Measurements from ENCODE around the gene MOSMO.
A peak's percentile ranks its signal among the peaks of the same experiment; 100 is the strongest.

Gene MOSMO

GRCh38 chr16:22007509-22008214, at the start of gene MOSMO:
Gene MOSMO (plus strand): TSS chr16:22008111. CDS start chr16:22008302, 191 bp downstream.
- H3K4me3 ChIP-seq (ENCODE audit: low read length) = peak within 1 kb of the TSS; percentile 89
- H3K9ac ChIP-seq (ENCODE audit: low read depth, low read length) = peak within 1 kb of the TSS; percentile 76; the same call in 1 of the 2 replicates
- no peaks in the 10 kb centered on the region for H3K9me3 ChIP-seq (ENCODE audit: insufficient read depth, low read depth, low read length)
- H3K27ac ChIP-seq (ENCODE audit: low read length) = no peak within 1 kb of the TSS
- no peaks in the 10 kb centered on the region for H3K36me3 ChIP-seq (ENCODE audit: insufficient read depth, low read depth, low read length)
- peaks cover 25% of the 10 kb centered on the region for H3K27me3 ChIP-seq (ENCODE audit: insufficient read depth, low read length)
- H3K4me1 ChIP-seq (ENCODE audit: insufficient read depth, low read length) = peaks cover 4% of the 10 kb centered on the region; the same call in 1 of the 2 replicates

GRCh38 chr16:21959050-21959449, 48.9 kb upstream of the MOSMO start:
- Histone ChIP-seq H3K9ac (ENCODE audit: low read depth, low read length) (no peak overlapping the region), H3K36me3 (ENCODE audit: insufficient read depth, low read depth, low read length) (peaks cover 77% of the 10 kb centered on the region), H3K27me3 (ENCODE audit: insufficient read depth, low read length) (no peaks in the 10 kb centered on the region), H3K4me3 (ENCODE audit: low read length) (no peak overlapping the region), H3K9me3 (ENCODE audit: insufficient read depth, low read depth, low read length) (no peaks in the 10 kb centered on the region), H3K4me1 (ENCODE audit: insufficient read depth, low read length) (0 out of 2 replicates have a peak, but pooled peaks cover 4% of the 10 kb centered on the region), H3K27ac (ENCODE audit: low read length) (no peak overlapping the region)

GRCh38 chr16:21962475-21962874, 45.4 kb upstream of the MOSMO start:
- H3K4me3 ChIP-seq (ENCODE audit: low read length) = no peak overlapping the region
- H3K36me3 ChIP-seq (ENCODE audit: insufficient read depth, low read depth, low read length) = peaks cover 96% of the 10 kb centered on the region
- H3K4me1 ChIP-seq (ENCODE audit: insufficient read depth, low read length) = no peaks in the 10 kb centered on the region
- H3K9me3 ChIP-seq (ENCODE audit: insufficient read depth, low read depth, low read length) = no peaks in the 10 kb centered on the region
- no peaks in the 10 kb centered on the region for H3K27me3 ChIP-seq (ENCODE audit: insufficient read depth, low read length)
- H3K9ac ChIP-seq (ENCODE audit: low read depth, low read length) = no peak overlapping the region
- H3K27ac ChIP-seq (ENCODE audit: low read length) = no peak overlapping the region

GRCh38 chr16:21963887-21964286, 44.0 kb upstream of the MOSMO start:
- Histone ChIP-seq H3K9ac (ENCODE audit: low read depth, low read length) (no peak overlapping the region), H3K4me1 (ENCODE audit: insufficient read depth, low read length) (no peaks in the 10 kb centered on the region), H3K36me3 (ENCODE audit: insufficient read depth, low read depth, low read length) (peaks cover 96% of the 10 kb centered on the region), H3K27me3 (ENCODE audit: insufficient read depth, low read length) (no peaks in the 10 kb centered on the region), H3K9me3 (ENCODE audit: insufficient read depth, low read depth, low read length) (no peaks in the 10 kb centered on the region), H3K4me3 (ENCODE audit: low read length) (no peak overlapping the region), H3K27ac (ENCODE audit: low read length) (no peak overlapping the region)

GRCh38 chr16:21964353-21964752, 43.6 kb upstream of the MOSMO start:
- no peak overlapping the region for H3K27ac ChIP-seq (ENCODE audit: low read length)
- H3K27me3 ChIP-seq (ENCODE audit: insufficient read depth, low read length) = no peaks in the 10 kb centered on the region
- no peak overlapping the region for H3K4me3 ChIP-seq (ENCODE audit: low read length)
- H3K9ac ChIP-seq (ENCODE audit: low read depth, low read length) = no peak overlapping the region
- H3K9me3 ChIP-seq (ENCODE audit: insufficient read depth, low read depth, low read length) = no peaks in the 10 kb centered on the region
- peaks cover 96% of the 10 kb centered on the region for H3K36me3 ChIP-seq (ENCODE audit: insufficient read depth, low read depth, low read length)
- H3K4me1 ChIP-seq (ENCODE audit: insufficient read depth, low read length) = no peaks in the 10 kb centered on the region

GRCh38 chr16:21971856-21972255, 36.1 kb upstream of the MOSMO start:
- no peaks in the 10 kb centered on the region for H3K27me3 ChIP-seq (ENCODE audit: insufficient read depth, low read length)
- H3K9ac ChIP-seq (ENCODE audit: low read depth, low read length) = no peak overlapping the region
- H3K27ac ChIP-seq (ENCODE audit: low read length) = no peak overlapping the region
- no peak overlapping the region for H3K4me3 ChIP-seq (ENCODE audit: low read length)
- H3K9me3 ChIP-seq (ENCODE audit: insufficient read depth, low read depth, low read length) = no peaks in the 10 kb centered on the region
- H3K4me1 ChIP-seq (ENCODE audit: insufficient read depth, low read length) = no peaks in the 10 kb centered on the region
- H3K36me3 ChIP-seq (ENCODE audit: insufficient read depth, low read depth, low read length) = peaks cover 96% of the 10 kb centered on the region

- no peaks in the 10 kb centered on the region for H3K4me1 ChIP-seq (ENCODE audit: insufficient read depth, low read length)
- no peaks in the 10 kb centered on the region for H3K9me3 ChIP-seq (ENCODE audit: insufficient read depth, low read depth, low read length)
- no peak overlapping the region for H3K27ac ChIP-seq (ENCODE audit: low read length)
- peaks cover 96% of the 10 kb centered on the region for H3K36me3 ChIP-seq (ENCODE audit: insufficient read depth, low read depth, low read length)
- no peaks in the 10 kb centered on the region for H3K27me3 ChIP-seq (ENCODE audit: insufficient read depth, low read length)
- no peak overlapping the region for H3K4me3 ChIP-seq (ENCODE audit: low read length)
- H3K9ac ChIP-seq (ENCODE audit: low read depth, low read length) = no peak overlapping the region
Measured at GRCh38 chr16:21973945-21974344, 34.0 kb upstream of the MOSMO start.

- no peak overlapping the region for H3K27ac ChIP-seq (ENCODE audit: low read length)
- H3K27me3 ChIP-seq (ENCODE audit: insufficient read depth, low read length) = no peaks in the 10 kb centered on the region
- H3K36me3 ChIP-seq (ENCODE audit: insufficient read depth, low read depth, low read length) = peaks cover 99% of the 10 kb centered on the region
- H3K9ac ChIP-seq (ENCODE audit: low read depth, low read length) = no peak overlapping the region
- H3K4me3 ChIP-seq (ENCODE audit: low read length) = no peak overlapping the region
- H3K9me3 ChIP-seq (ENCODE audit: insufficient read depth, low read depth, low read length) = no peaks in the 10 kb centered on the region
- H3K4me1 ChIP-seq (ENCODE audit: insufficient read depth, low read length) = no peaks in the 10 kb centered on the region
Measured at GRCh38 chr16:21980032-21980431, 27.9 kb upstream of the MOSMO start.

- Histone ChIP-seq H3K36me3 (ENCODE audit: insufficient read depth, low read depth, low read length) (peaks cover 83% of the 10 kb centered on the region), H3K4me1 (ENCODE audit: insufficient read depth, low read length) (0 out of 2 replicates have a peak, but pooled peaks cover 3% of the 10 kb centered on the region), H3K4me3 (ENCODE audit: low read length) (no peak overlapping the region), H3K9me3 (ENCODE audit: insufficient read depth, low read depth, low read length) (no peaks in the 10 kb centered on the region), H3K9ac (ENCODE audit: low read depth, low read length) (no peak overlapping the region), H3K27ac (ENCODE audit: low read length) (no peak overlapping the region), H3K27me3 (ENCODE audit: insufficient read depth, low read length) (no peaks in the 10 kb centered on the region)
Measured at GRCh38 chr16:21982108-21982507, 25.8 kb upstream of the MOSMO start.

- Histone ChIP-seq H3K27me3 (ENCODE audit: insufficient read depth, low read length) (no peaks in the 10 kb centered on the region), H3K4me3 (ENCODE audit: low read length) (no peak overlapping the region), H3K36me3 (ENCODE audit: insufficient read depth, low read depth, low read length) (peaks cover 63% of the 10 kb centered on the region), H3K27ac (ENCODE audit: low read length) (no peak overlapping the region), H3K9ac (ENCODE audit: low read depth, low read length) (no peak overlapping the region), H3K9me3 (ENCODE audit: insufficient read depth, low read depth, low read length) (no peaks in the 10 kb centered on the region), H3K4me1 (ENCODE audit: insufficient read depth, low read length) (0 out of 2 replicates have a peak, but pooled peaks cover 3% of the 10 kb centered on the region)
Measured at GRCh38 chr16:21984062-21984461, 23.8 kb upstream of the MOSMO start.

GRCh38 chr16:21985524-21985923, 22.4 kb upstream of the MOSMO start:
- H3K27ac ChIP-seq (ENCODE audit: low read length) = no peak overlapping the region
- no peaks in the 10 kb centered on the region for H3K27me3 ChIP-seq (ENCODE audit: insufficient read depth, low read length)
- H3K9me3 ChIP-seq (ENCODE audit: insufficient read depth, low read depth, low read length) = no peaks in the 10 kb centered on the region
- H3K4me1 ChIP-seq (ENCODE audit: insufficient read depth, low read length) = 0 out of 2 replicates have a peak, but pooled peaks cover 3% of the 10 kb centered on the region
- H3K36me3 ChIP-seq (ENCODE audit: insufficient read depth, low read depth, low read length) = peaks cover 49% of the 10 kb centered on the region
- no peak overlapping the region for H3K9ac ChIP-seq (ENCODE audit: low read depth, low read length)
- no peak overlapping the region for H3K4me3 ChIP-seq (ENCODE audit: low read length)

- Histone ChIP-seq H3K9me3 (ENCODE audit: insufficient read depth, low read depth, low read length) (no peaks in the 10 kb centered on the region), H3K36me3 (ENCODE audit: insufficient read depth, low read depth, low read length) (peaks cover 36% of the 10 kb centered on the region), H3K27me3 (ENCODE audit: insufficient read depth, low read length) (no peaks in the 10 kb centered on the region), H3K9ac (ENCODE audit: low read depth, low read length) (no peak overlapping the region), H3K4me3 (ENCODE audit: low read length) (no peak overlapping the region), H3K27ac (ENCODE audit: low read length) (no peak overlapping the region), H3K4me1 (ENCODE audit: insufficient read depth, low read length) (0 out of 2 replicates have a peak, but pooled peaks cover 3% of the 10 kb centered on the region)
Measured at GRCh38 chr16:21986692-21987246, 21.1 kb upstream of the MOSMO start.

All from iPS-20b (cell line).